H1 (cell line): Measurements from ENCODE around the gene DAPK3. TPM values are rescaled to one million over a fixed set of nuclear protein-coding genes. Genes with fewer than 3 reads are reported as not detected.

Source experiments
- CTCF ChIA-PET: fragments of 300-600 bp; sonication (Branson Sonifier 250); formaldehyde crosslinking; loops from one replicate; lab custom pipeline; 2021; ENCODE audit not compliant: partially characterized antibody; lab: Charles Lee
- POLR2A ChIA-PET: fragments of 300-600 bp; sonication (Branson Sonifier 250); formaldehyde crosslinking; loops from one replicate; lab custom pipeline; 2021; ENCODE audit warnings: inconsistent platforms; ENCODE audit not compliant: partially characterized antibody; lab: Charles Lee
- DNase-seq, 2 experiments: peaks; one replicate each; pipeline versions ENCODE4 v3.0.0 to v3.0.0-alpha.2; 2010 to 2022; ENCODE audit warnings: low spot score in 2 of 2, low read depth in 1 of 2, mixed read lengths in 1 of 2
- FAIRE-seq: peaks from 2 replicates; lab custom pipeline; 2011; peaks lifted over from hg19 to GRCh38; lab: Jason Lieb, UNC
- H2AFZ ChIP-seq: 2 replicates; pipeline ENCODE4 v1.8.1; 2012; ENCODE audit warnings: low read length, inconsistent platforms
- H2AK5ac ChIP-seq: 2 replicates; pipeline ENCODE4 v1.6.1; 2013; ENCODE audit warnings: low read depth, low read length
- H2BK120ac ChIP-seq: replicated peaks from 2 replicates; pipeline ENCODE3; 2013; ENCODE audit warnings: low read depth, low read length, inconsistent platforms
- H2BK12ac ChIP-seq: 2 replicates; pipeline ENCODE4 v1.6.1; 2013; ENCODE audit warnings: low read depth, low read length
- H2BK15ac ChIP-seq: 2 replicates; pipeline ENCODE4 v1.6.1; 2013; ENCODE audit warnings: low read length
- H2BK20ac ChIP-seq: 2 replicates; pipeline ENCODE4 v1.6.1; 2013; ENCODE audit warnings: low read length
- H2BK5ac ChIP-seq: 2 replicates; pipeline ENCODE4 v1.6.1; 2013; ENCODE audit warnings: low read depth, low read length
- H3K14ac ChIP-seq: 2 replicates; pipeline ENCODE4 v1.6.1; 2013; ENCODE audit warnings: inconsistent platforms; ENCODE audit not compliant: insufficient read length
- H3K18ac ChIP-seq: 2 replicates; pipeline ENCODE4 v1.6.1; 2013; ENCODE audit warnings: low read length; ENCODE audit errors: extremely low read depth
- H3K23ac ChIP-seq: 2 replicates; pipeline ENCODE4 v1.6.1; 2013; ENCODE audit warnings: inconsistent platforms; ENCODE audit not compliant: insufficient read length
- H3K23me2 ChIP-seq: 2 replicates; pipeline ENCODE4 v1.6.1; 2013; ENCODE audit warnings: low read depth, low read length
- H3K27ac ChIP-seq: 2 replicates; pipeline ENCODE4 v1.6.1; 2011; ENCODE audit warnings: low read depth, low read length, inconsistent platforms
- H3K27me3 ChIP-seq, 4 experiments: replicated peaks in 1 of 4; 1 replicate in 1 of 4; 2 replicates in 3 of 4; pipeline versions ENCODE4 v1.6.1 to v1.8.1; 2011 to 2013; ENCODE audit warnings: low read length in 3 of 4, mild to moderate bottlenecking in 3 of 4, inconsistent platforms in 2 of 4, mixed read lengths in 2 of 4, moderate library complexity in 1 of 4; ENCODE audit not compliant: control insufficient read depth in 3 of 4, insufficient read depth in 3 of 4; ENCODE audit errors: extremely low read depth in 1 of 4
- H3K36me3 ChIP-seq, 4 experiments: 2 replicates each; pipeline versions ENCODE4 v1.6.1 to v1.8.1; 2011 to 2013; ENCODE audit warnings: mild to moderate bottlenecking in 4 of 4, low read length in 3 of 4, moderate library complexity in 2 of 4, control low read depth in 1 of 4, inconsistent platforms in 1 of 4; ENCODE audit not compliant: insufficient read depth in 4 of 4, control insufficient read depth in 2 of 4
- H3K4ac ChIP-seq: replicated peaks from 2 replicates; pipeline ENCODE3; 2013; ENCODE audit warnings: low read length, low read depth, mixed read lengths, inconsistent platforms; ENCODE audit not compliant: insufficient read length
- H3K4me1 ChIP-seq, 4 experiments: replicated peaks in 1 of 4; 1 replicate in 1 of 4; 2 replicates in 3 of 4; pipeline versions ENCODE4 v1.6.1 to v1.8.1; 2011 to 2013; ENCODE audit warnings: low read length in 3 of 4, inconsistent platforms in 2 of 4, mixed read lengths in 1 of 4; ENCODE audit not compliant: insufficient read depth in 4 of 4, control insufficient read depth in 3 of 4
- H3K4me2 ChIP-seq, 2 experiments: 2 replicates each; pipeline versions ENCODE4 v1.6.1 to v1.8.1; 2011 to 2013; ENCODE audit warnings: low read depth in 2 of 2, low read length in 2 of 2, control low read depth in 1 of 2, inconsistent platforms in 1 of 2, mild to moderate bottlenecking in 1 of 2; ENCODE audit not compliant: insufficient read depth in 1 of 2
- H3K4me3 ChIP-seq, 4 experiments: fragments of 200-600, 300-600 bp in 1 of 4; sonication (generic), shearing (Covaris generic), sonication (Bioruptor Twin) in 1 of 4; 2 replicates each; pipeline versions ENCODE4 v1.5.1 to v1.8.1; 2011 to 2016; ENCODE audit warnings: low read length in 4 of 4, low read depth in 3 of 4, control low read depth in 2 of 4, inconsistent platforms in 2 of 4, mild to moderate bottlenecking in 2 of 4, mixed read lengths in 1 of 4, moderate library complexity in 1 of 4; ENCODE audit not compliant: insufficient read depth in 2 of 4; ENCODE audit errors: extremely low read depth in 1 of 4
- H3K56ac ChIP-seq: replicated peaks from 2 replicates; pipeline ENCODE3; 2013; ENCODE audit warnings: low read depth, mild to moderate bottlenecking, mixed read lengths, low read length, inconsistent platforms; ENCODE audit not compliant: insufficient read length
- H3K79me1 ChIP-seq: 2 replicates; pipeline ENCODE4 v1.6.1; 2013; ENCODE audit warnings: low read depth, low read length, control low read depth
- H3K79me2 ChIP-seq, 2 experiments: 2 replicates each; pipeline versions ENCODE4 v1.6.1 to v1.8.1; 2012 to 2013; ENCODE audit warnings: low read length in 2 of 2, mild to moderate bottlenecking in 2 of 2, inconsistent platforms in 1 of 2; ENCODE audit not compliant: insufficient read depth in 2 of 2, control insufficient read depth in 1 of 2
- H3K9ac ChIP-seq, 4 experiments: replicated peaks in 1 of 4; 1 replicate in 1 of 4; 2 replicates in 3 of 4; pipeline versions ENCODE4 v1.6.1 to v1.8.1; 2011 to 2013; ENCODE audit warnings: low read depth in 3 of 4, low read length in 3 of 4, control low read depth in 2 of 4, mild to moderate bottlenecking in 2 of 4, moderate library complexity in 2 of 4, inconsistent platforms in 1 of 4; ENCODE audit errors: extremely low read depth in 1 of 4
- H3K9me3 ChIP-seq, 2 experiments: 2 replicates each; pipeline versions ENCODE4 v1.6.1 to v1.8.1; 2012 to 2013; ENCODE audit warnings: mild to moderate bottlenecking in 2 of 2, moderate library complexity in 2 of 2, control low read depth in 1 of 2, inconsistent platforms in 1 of 2, low read depth in 1 of 2, low read length in 1 of 2, mixed read lengths in 1 of 2; ENCODE audit not compliant: insufficient read depth in 2 of 2
- H4K20me1 ChIP-seq, 2 experiments: replicated peaks in 1 of 2; 2 replicates each; pipeline versions ENCODE3 to v1.8.1; 2011 to 2013; ENCODE audit warnings: inconsistent platforms in 2 of 2, low read length in 2 of 2, mild to moderate bottlenecking in 1 of 2; ENCODE audit not compliant: insufficient read depth in 2 of 2, control insufficient read depth in 1 of 2
- H4K5ac ChIP-seq: 2 replicates; pipeline ENCODE4 v1.6.1; 2013; ENCODE audit warnings: low read length, low read depth, mixed read lengths, inconsistent platforms; ENCODE audit not compliant: insufficient read length
- H4K8ac ChIP-seq: 2 replicates; pipeline ENCODE4 v1.8.0; 2013; ENCODE audit warnings: mild to moderate bottlenecking, moderate library complexity, low read length, inconsistent platforms; ENCODE audit not compliant: insufficient read depth; ENCODE audit errors: extremely low read depth
- H4K91ac ChIP-seq: replicated peaks from 2 replicates; pipeline ENCODE3; 2013; ENCODE audit warnings: low read length, mixed read lengths, inconsistent platforms; ENCODE audit not compliant: insufficient read length
- CREB1 ChIP-seq: IDR thresholded peaks from 2 replicates; pipeline ENCODE4 v1.6.1; 2012; ENCODE audit warnings: inconsistent platforms
- EGR1 ChIP-seq: IDR thresholded peaks from 2 replicates; pipeline ENCODE4 v1.6.1; 2011; ENCODE audit warnings: low read depth, low read length, borderline replicate concordance
- FOSL1 ChIP-seq: IDR thresholded peaks from 2 replicates; pipeline ENCODE4 v1.6.1; 2011; ENCODE audit warnings: mild to moderate bottlenecking, low read depth, low read length, moderate library complexity; ENCODE audit not compliant: insufficient read depth
- GTF2F1 ChIP-seq: IDR thresholded peaks from 2 replicates; pipeline ENCODE4 v1.6.1; 2012; ENCODE audit warnings: low read depth, low read length, improper control_type of control experiment, borderline replicate concordance
- MAFK ChIP-seq: IDR thresholded peaks from 2 replicates; pipeline ENCODE4 v1.6.1; 2012; ENCODE audit warnings: low read depth, mild to moderate bottlenecking, improper control_type of control experiment, low read length
- PHF8 ChIP-seq: fragments of 200-600 bp; sonication (generic); conservative IDR thresholded peaks from 2 replicates; pipeline ENCODE4 v1.7.1; 2012; ENCODE audit warnings: low read depth, mild to moderate bottlenecking, inconsistent platforms, low read length, moderate library complexity
- POLR2A ChIP-seq, 2 experiments: IDR thresholded peaks; 1 replicate in 1 of 2; 2 replicates in 1 of 2; pipeline ENCODE4 v1.6.1; 2011; ENCODE audit warnings: low read depth in 2 of 2, low read length in 2 of 2, mild to moderate bottlenecking in 2 of 2; ENCODE audit errors: control extremely low read depth in 1 of 2
- SP1 ChIP-seq: IDR thresholded peaks from 2 replicates; pipeline ENCODE4 v1.6.1; 2011; ENCODE audit warnings: low read depth, low read length
- SUZ12 ChIP-seq: fragments of 200-600 bp; sonication (generic); IDR thresholded peaks from 2 replicates; pipeline ENCODE4 v1.6.1; 2012; ENCODE audit warnings: mild to moderate bottlenecking, inconsistent platforms, low read length, moderate library complexity, mixed read lengths
- WGBS, 2 experiments: shearing (Covaris generic) in 1 of 2; methylation state at CpG; one replicate each; pipeline versions ENCODE4 v1.1.6 to v1.1.7; 2013 to 2015; ENCODE audit warnings: low lambda C conversion rate in 2 of 2, mixed read lengths in 2 of 2, inconsistent platforms in 1 of 2, low coverage in 1 of 2, missing lambda C conversion rate in 1 of 2; ENCODE audit not compliant: insufficient replicate concordance in 2 of 2, insufficient coverage in 1 of 2, insufficient read length in 1 of 2; ENCODE audit errors: extremely low coverage in 1 of 2, missing lambda C conversion rate in 1 of 2; 5-methylcytosine and 5-hydroxymethylcytosine counted together
- polyA plus RNA-seq, 7 experiments: library from polyadenylated mRNA; depleted of rRNA in 3 of 7; stranded (reverse) in 5 of 7; unstranded in 2 of 7; fragments of >200 nt in 5 of 7; fragments of 200-250 nt in 2 of 7; gene quantifications; 1 replicate in 5 of 7; 2 replicates in 1 of 7; 4 replicates in 1 of 7; pipeline versions ENCODE4 v1.2.1 to v1.2.3, GENCODE V29; 2011 to 2013; ENCODE audit warnings: missing spikeins in 2 of 7, mixed read lengths in 2 of 7
- total RNA-seq: library from RNA; stranded (reverse); fragmentation: NEBNext Ultra II Directional; extraction: Animal tissue kit (Norgen Biotek cat#: 25700); gene quantifications from 2 replicates; pipeline ENCODE4 v1.2.1, GENCODE V29; 2021
- TF ChIP-seq, protein P1 (sequence below): IDR thresholded peaks from 2 replicates; pipeline ENCODE4 v1.6.1; 2012; ENCODE audit warnings: inconsistent platforms

DAPK3 gene
- total and polyA plus RNA-seq, 2 of the 8 experiments (the other 6 are each of a cell fraction or from before 2014, with no cell fraction given) = 53.2 to 78.1 TPM

DNA sequence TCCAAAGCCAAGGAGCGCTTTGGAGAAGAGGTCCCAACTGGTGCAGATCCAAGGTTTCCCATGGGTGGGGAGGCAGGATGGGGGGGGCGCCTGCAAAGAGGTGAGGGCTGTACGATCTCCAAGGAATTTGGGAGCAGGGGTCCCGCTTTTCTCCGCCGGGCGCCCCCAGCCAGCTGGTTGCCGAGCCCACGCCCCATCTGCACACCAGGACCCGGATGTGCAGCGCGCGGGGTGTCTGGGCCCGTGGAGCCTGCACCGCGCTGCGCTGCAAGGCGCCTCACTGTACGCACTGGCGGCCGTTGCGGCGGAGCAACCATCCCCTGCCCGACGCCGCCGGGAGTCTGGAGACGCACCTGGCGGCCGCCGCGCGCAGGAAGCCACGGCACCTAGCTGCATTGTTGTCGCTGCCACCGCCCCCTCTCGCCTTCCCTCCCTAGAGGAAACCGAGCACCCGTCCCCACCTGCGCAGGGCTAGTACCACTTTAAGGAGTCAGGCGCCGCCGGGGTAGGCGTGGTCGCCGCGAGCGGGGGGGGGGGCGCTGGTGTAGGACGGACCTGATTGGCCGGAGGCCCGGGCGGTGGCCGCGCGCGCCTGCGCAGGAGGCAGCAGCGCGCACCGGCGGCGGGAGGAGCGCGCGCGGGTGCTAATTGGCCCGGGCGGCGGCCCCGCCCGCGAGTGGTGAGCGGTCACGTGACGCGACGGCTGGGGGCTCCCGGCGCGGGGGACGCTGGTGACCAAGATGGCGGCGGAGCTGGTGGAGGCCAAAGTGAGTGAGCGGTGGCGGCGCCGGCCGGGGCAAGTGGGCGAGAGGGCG lies 36.3 kb upstream of the DAPK3 start, which contains the start of gene PIAS4:
TSS of gene PIAS4 (plus strand) at position 716 of the 815 bp plus-strand sequence. CDS start at position 741, 25 bp downstream.
- H3K4me1 ChIP-seq = peaks cover 2 to 12% (median 5%) of the 10 kb centered on the region in 4 experiments
- POLR2A ChIA-PET = interaction anchor here (0.9 to 7.2 kb wide), 16 partner anchors 12 to 133 kb away, joined by 3 to 125 read pairs (median 4); partner anchors contain the start of genes EEF2 and NMRK2
- peak within 1 kb of the TSS; percentile 69 to 99 (median 92) for H3K4me3 ChIP-seq
- no peak within 1 kb of the TSS for H2AK5ac ChIP-seq
- H2BK12ac ChIP-seq = peak within 1 kb of the TSS; percentile 27; the same call in 1 of the 2 replicates
- WGBS, 2 experiments = 2% methylated on average over 55 of the region's 91 CpGs; no CpG with 5 or more reads in 1 of the 2 experiments
- no peak within 1 kb of the TSS for H3K14ac ChIP-seq
- H3K56ac ChIP-seq = peak within 1 kb of the TSS; percentile 92
- H2BK120ac ChIP-seq = peak within 1 kb of the TSS; percentile 83
- H2BK15ac ChIP-seq = peak within 1 kb of the TSS; percentile 46; the same call in 1 of the 2 replicates
- no peak within 1 kb of the TSS for H3K4ac ChIP-seq
- no peaks in the 10 kb centered on the region for H3K27me3 ChIP-seq
- H2BK20ac ChIP-seq = no peak within 1 kb of the TSS
- H3K27ac ChIP-seq = peak within 1 kb of the TSS; percentile 83; the same call in 1 of the 2 replicates
- H2BK5ac ChIP-seq = peak within 1 kb of the TSS; percentile 94; the same call in 1 of the 2 replicates
- no peak within 1 kb of the TSS for H3K23ac ChIP-seq
- H3K18ac ChIP-seq = peak within 1 kb of the TSS; percentile 98
- H3K9me3 ChIP-seq = no peaks in the 10 kb centered on the region
- peaks cover 12 to 18% of the 10 kb centered on the region in 2 experiments for H4K20me1 ChIP-seq
- no peaks in the 10 kb centered on the region for H3K36me3 ChIP-seq
- peak within 1 kb of the TSS; percentile 88 for H4K91ac ChIP-seq
- H3K79me2 ChIP-seq = peaks cover 13 to 40% of the 10 kb centered on the region in 2 experiments
- peaks cover 5% of the 10 kb centered on the region for H3K23me2 ChIP-seq
- DNase-seq (peak; percentile 85 to 93), FAIRE-seq (no peak)
- peak within 1 kb of the TSS; percentile 87 for H4K5ac ChIP-seq
- peak within 1 kb of the TSS; percentile 63 to 96 for H3K4me2 ChIP-seq
- CTCF ChIA-PET = interaction anchor here (1.0 to 3.4 kb wide), 2 partner anchors 18 to 19 kb away, joined by 5 to 21 read pairs; no protein-coding TSS in a partner anchor
- H3K79me1 ChIP-seq = peaks cover 8% of the 10 kb centered on the region; the same call in 1 of the 2 replicates
- no peak within 1 kb of the TSS; the same call in 1 of the 2 replicates for H2AFZ ChIP-seq
- H3K9ac ChIP-seq = peak within 1 kb of the TSS; percentile 53 to 86 (median 78)
- H4K8ac ChIP-seq = peak within 1 kb of the TSS; percentile 94
- TF ChIP-seq GTF2F1 = no peak
- TF ChIP-seq PHF8 = peak; percentile 94
- TF ChIP-seq CREB1 = peak; percentile 36; the same call in 1 of the 2 replicates
- TF ChIP-seq SUZ12 = no peak
- peak in 1 of 2 experiments; percentile 75; a peak in 1 of 3 replicates for TF ChIP-seq POLR2A (IDR thresholded peaks at IDR 0.05; ENCODE audit: control extremely low read depth in 1 of 2, low read depth in 2 of 2, low read length in 2 of 2)
- TF ChIP-seq EGR1 = peak; percentile 70; the same call in 1 of the 2 replicates
- TF ChIP-seq FOSL1 = no peak
- no peak for TF ChIP-seq SP1
- no peak for TF ChIP-seq MAFK
- TF ChIP-seq, protein P1, sequence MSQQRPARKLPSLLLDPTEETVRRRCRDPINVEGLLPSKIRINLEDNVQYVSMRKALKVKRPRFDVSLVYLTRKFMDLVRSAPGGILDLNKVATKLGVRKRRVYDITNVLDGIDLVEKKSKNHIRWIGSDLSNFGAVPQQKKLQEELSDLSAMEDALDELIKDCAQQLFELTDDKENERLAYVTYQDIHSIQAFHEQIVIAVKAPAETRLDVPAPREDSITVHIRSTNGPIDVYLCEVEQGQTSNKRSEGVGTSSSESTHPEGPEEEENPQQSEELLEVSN = no peak
